HG02588 (cell line): Measurements from ENCODE around the gene LRP1B.

ENCODE experiments used
- ATAC-seq: cut with Tn5 transposase; IDR thresholded peaks from one replicate; pipeline ENCODE4 v1.9.1; 2021; ENCODE audit warnings: mild to moderate bottlenecking, moderate library complexity; ENCODE audit not compliant: unreplicated experiment

LRP1B gene

DNA sequence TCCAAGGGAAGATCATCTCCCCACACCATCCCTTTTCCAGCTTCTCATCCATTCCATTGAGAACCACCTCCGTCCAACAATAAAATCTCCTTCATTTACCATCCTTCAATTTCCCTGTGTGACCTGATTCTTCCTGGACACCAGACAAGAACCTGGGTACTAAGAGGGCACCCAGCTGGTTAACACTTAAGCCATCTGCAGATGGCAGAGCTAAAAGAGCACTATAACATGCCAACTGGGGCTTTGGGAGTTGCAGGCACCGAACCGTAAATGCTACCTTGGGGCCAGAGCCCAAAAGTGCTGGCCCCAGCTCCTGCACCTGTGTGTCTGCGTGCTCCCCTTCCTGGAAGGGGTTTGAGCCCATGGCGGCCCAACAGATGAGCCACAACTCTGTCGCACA lies 655.0 kb downstream of the LRP1B start:
- ATAC-seq: no peak

GRCh38 chr2:141468761-141469160 lies 662.1 kb downstream of the LRP1B start:
- no peak for ATAC-seq

- ATAC-seq: no peak
These were observed 663.5 kb downstream of the LRP1B start for GRCh38 chr2:141467331-141467730.

GRCh38 chr2:141464995-141465394 lies 665.8 kb downstream of the LRP1B start:
- no peak for ATAC-seq

DNA sequence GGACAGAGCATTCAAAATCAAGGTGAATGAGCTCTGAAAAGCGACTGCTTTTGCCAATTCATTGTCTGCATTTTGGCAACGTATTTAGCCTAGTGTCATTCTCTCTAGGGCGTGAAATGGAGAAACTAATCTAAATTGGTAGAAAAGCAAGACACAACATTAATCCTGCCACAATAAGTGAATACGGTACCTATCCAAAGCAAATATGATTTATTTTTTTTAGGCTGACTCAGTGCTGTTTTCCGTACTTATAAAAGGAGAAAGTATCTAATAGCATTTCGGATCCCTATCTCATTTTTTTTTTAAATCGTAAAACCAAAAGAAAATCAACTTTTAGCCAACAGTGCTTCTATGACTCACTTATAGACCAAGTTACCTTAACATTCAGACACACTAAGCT lies 672.5 kb downstream of the LRP1B start:
- no peak for ATAC-seq

- no peak for ATAC-seq
These were observed 674.9 kb downstream of the LRP1B start for GRCh38 chr2:141455877-141456276.

DNA sequence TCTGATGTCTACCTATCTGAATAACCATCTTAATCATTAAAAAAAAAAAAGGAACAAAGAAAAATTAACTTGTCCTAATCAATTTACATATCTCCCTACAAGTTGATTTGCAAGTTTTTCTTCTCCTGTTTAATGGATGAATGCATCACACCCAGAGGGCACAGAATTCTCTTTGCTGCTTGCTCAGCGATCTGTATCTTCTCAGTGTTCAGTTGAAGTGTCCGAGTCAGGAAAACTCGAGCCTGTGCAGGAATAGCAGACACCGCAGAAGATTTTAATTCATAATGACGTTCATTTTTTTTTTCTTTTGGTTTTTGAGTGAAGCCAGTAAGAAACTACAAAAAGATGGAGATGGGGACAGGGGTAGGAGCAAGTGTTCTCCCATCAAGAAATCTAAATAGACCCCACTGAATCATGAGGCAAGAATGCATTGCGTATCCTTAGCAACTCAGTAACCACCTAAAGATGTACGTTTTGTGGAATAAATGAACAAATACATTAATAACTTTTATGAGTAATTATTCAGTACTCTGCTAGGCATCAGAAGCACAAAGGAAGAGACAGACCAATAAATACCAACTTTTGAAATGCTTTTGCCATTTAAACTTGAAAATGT lies 675.5 kb downstream of the LRP1B start:
- ATAC-seq: no peak

- ATAC-seq: no peak
These were observed 690.7 kb downstream of the LRP1B start for GRCh38 chr2:141440072-141440635.

GRCh38 chr2:141439524-141439923 lies 691.3 kb downstream of the LRP1B start:
- no peak for ATAC-seq

- no peak for ATAC-seq
These were observed 692.3 kb downstream of the LRP1B start for GRCh38 chr2:141438536-141438935.

DNA sequence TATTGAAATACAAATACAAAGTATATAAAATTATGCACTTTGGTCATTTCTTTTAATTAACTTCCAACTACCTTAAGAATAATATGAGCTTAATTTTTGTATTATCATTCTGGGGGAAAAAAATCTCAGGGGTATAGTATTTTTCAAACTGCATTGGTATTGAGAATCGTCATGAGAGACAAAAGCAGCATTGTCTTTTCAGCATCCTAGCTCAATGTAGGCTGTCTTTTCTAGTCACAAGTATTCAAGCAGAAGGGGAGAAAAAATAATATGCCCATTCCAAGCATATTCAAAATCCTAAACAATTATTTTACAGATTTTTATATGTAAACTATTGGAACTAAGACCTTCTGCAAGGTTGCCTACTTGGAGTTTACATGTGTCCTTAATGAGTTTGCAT lies 693.3 kb downstream of the LRP1B start:
- ATAC-seq: no peak

DNA sequence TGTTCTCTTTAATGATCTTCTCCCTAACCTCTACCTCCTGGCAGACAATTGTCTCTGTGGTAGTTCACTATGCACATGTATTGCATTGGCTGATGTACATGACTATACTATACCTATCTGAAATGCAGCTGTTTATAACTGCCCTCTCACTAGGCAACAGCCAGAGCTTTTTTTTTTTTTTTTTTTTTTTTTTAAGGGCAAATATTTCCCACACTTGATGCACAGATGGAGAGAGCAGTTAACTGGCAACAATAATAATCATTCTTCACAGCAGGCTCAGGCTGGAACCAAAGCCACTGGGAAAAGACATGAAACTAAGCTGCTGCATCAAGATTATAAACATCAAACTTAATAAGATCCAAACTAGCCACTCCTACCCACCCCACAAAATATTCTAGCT lies 707.7 kb downstream of the LRP1B start:
- ATAC-seq: no peak

DNA sequence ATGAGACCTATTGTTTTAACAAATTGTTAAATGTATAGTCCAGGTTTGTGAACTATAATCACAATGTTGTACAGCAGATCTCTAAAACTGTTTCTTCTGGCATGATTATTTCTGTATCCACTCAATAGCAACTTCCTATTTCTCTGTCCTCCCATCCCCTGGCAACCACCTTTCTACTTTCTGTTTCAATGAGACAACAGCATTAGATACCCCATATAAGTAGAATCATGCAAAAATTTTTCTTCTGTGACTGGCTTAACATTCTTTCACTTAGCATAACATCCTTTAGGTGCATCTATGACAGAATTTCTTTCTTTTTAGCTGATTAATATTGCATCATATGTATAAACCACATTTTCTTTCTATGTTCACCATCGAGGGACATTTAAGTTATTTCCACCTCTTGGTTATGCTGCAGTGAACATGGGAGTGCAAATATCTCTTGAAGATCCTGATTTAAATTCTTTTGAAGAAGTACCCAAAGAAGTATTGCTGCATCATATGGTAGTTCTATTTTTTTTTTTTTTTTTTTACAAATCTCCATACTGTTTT lies 713.5 kb downstream of the LRP1B start:
- ATAC-seq: no peak

GRCh38 chr2:141411419-141411818 lies 719.4 kb downstream of the LRP1B start:
- ATAC-seq: no peak

DNA sequence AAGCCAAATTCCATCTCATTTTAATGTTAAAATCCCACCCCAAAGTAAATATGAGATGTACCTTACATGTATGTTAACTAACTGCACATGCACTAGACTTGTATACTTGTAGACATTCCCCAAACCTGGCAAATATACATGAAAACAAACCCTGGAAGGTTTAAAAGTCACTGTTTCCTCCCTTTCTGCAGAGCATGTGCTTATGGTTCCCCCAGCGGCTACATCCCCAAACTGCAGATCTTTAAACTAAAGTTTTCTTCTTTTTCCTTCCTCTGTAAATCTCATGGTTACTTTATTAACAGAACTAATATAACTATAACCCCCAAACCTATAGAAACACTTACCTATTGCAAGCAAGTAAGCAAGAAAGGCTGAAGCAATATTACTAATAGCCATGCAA lies 731.5 kb downstream of the LRP1B start:
- ATAC-seq: no peak

DNA sequence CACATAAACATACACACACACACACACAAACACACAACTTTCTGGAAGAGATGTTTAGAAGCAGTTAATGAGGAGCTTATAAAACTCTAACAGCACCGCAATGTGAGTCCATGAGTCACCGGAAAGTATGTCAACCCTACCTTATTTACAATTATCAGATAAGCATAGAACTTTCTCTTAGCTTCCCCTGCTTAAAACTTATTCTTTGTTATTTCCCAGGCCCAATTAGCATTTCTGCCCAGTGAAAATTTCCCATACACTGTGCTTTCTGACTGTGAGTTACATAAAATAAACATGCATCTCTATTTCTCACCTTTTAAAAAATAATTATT lies 737.6 kb downstream of the LRP1B start:
- ATAC-seq: no peak

DNA sequence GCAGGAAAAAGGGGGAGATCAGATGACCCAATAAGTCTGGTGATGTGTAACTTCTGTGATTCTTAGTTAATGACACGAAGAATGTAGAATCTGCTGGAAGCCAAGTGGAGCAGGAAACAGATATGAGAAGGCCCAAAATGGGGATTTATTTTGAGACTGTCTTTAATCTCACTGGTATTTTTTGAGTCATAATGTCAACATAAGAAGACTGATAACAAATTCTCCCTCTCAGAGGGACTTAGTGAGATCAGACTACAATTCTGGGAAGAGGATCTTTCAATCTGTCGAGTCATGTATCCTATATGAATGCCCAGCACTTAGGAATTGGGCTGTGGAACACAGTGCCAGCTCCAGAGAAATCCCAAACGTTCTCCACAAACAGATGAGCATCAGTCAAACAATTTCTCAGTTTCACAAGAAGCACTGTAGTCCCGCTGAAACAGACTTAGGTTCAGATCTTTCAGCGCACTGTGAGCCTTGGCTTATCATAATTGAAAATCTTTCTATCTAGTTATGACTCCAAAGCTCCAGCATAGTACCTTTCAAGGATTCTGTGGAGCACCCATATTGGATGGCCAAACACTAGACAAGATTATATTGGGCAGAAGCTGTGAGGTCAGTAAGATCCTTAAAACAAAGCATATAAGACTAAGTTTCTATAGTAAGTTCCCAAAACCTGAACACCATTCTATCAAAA lies 738.2 kb downstream of the LRP1B start:
- no peak for ATAC-seq

GRCh38 chr2:141386168-141386567 lies 744.6 kb downstream of the LRP1B start:
- ATAC-seq: no peak

- ATAC-seq: no peak
These were observed 746.1 kb downstream of the LRP1B start for GRCh38 chr2:141384676-141385075.

- ATAC-seq: no peak
These were observed 748.9 kb downstream of the LRP1B start for GRCh38 chr2:141381946-141382345.

- ATAC-seq: no peak
These were observed 750.5 kb downstream of the LRP1B start for GRCh38 chr2:141380008-141380979.
